GM18508 (cell line): ENCODE measurements around the gene LRRC8B.
A peak's percentile ranks its signal among the peaks of the same experiment; 100 is the strongest.

Experiments
- ATAC-seq: cut with Tn5 transposase; IDR thresholded peaks from one replicate; pipeline ENCODE4 v1.9.1; 2021; ENCODE audit warnings: moderate number of reproducible peaks; ENCODE audit not compliant: insufficient read depth, unreplicated experiment

LRRC8B gene

GRCh38 chr1:89546082-89546889, 21.7 kb downstream of the LRRC8B start:
- no peak for ATAC-seq

DNA sequence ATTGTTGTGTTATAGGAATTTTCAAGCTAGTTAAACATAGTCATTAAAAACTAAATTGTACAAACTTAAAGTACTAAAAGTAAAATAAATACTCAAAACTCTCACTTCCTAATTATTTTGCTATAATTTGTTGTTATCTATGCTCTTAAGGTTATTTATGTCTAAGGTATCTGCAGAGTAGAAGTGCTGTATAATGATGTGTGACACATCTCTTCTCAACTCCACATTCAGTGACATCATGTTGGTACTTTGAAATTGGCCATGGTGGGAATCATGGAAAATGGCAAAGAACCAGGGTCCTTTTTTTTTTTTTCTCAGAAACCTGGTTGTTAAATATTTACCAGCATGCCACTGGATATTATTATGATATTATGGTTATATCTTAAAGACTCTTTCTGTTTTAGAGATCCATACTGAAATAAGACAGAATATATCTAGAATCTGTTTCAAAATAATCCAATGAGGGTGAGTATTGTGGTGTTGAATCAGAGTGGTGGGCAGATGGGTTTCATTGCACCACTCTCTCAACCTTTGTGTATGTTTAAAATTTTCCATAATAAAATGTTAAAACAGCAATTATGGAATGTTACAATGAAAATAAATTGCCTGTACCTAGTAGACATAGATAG, 22.4 kb downstream of the LRRC8B start:
- no peak for ATAC-seq

DNA sequence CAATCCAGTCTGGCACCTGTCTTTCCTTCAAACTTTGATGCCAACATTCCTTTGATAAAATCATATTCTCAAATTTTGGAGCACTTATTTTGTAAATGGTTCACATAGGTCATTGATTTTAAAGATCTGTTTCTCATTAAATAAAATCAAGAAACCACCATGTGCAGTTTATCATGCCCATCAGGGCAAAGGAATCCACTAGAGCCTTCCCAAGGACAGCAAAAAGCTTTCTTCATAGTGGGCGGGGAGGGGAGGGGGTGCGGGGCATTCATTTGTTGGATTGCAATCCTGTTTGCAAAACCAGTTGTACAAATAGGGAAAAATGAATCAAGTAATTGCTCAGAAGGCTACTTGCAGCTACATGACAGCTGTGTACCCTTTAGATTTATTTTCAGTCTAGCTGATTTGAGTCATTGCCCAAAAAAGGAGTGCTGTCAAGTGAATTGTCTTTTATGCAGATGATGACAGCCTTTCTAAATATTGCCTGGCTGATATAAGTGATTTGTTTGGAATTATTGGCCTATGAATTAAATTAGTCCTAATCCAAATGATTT, 23.0 kb downstream of the LRRC8B start:
- no peak for ATAC-seq

DNA sequence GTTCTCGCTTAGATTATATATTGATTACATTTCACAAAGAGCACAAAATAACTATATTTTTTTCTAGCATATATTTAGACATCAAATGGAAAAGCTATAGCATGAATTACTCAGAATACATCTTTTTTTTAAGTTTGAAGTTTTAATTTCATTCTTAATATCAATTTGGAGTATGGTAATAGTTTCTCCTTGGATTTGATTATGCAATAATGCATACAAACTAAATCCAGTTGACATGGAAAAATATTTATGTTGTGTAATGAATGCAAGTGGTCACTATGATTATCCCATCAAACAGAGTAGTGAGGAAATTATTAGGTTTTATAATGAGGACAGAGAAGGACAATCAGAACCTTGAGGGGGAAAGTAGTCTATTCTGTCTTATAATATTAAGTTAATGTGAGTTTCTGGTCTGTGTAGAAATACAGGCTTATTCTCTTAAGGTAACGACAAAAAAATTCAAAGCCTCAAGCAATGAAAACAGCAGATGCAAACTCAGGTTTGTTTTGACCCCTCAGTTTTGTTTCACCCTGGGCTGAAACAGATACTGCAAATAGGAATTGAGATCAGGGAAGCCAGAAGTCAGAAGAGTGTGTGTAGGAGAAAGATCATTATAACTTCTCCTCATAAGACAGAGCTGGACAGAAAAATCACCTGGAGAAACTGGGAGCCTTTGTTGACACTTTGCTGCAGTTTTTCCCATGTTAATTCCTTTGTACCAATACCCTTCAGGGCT, 23.7 kb downstream of the LRRC8B start:
- no peak for ATAC-seq

GRCh38 chr1:89550995-89551394, 26.4 kb downstream of the LRRC8B start:
- ATAC-seq, result no peak

GRCh38 chr1:89552471-89553081, 27.9 kb downstream of the LRRC8B start:
- ATAC-seq, result peak; percentile 62

- ATAC-seq, result no peak
These were observed 28.5 kb downstream of the LRRC8B start for GRCh38 chr1:89553157-89553556.

- ATAC-seq, result no peak
These were observed 30.9 kb downstream of the LRRC8B start for GRCh38 chr1:89555550-89555949.

GRCh38 chr1:89556726-89557444, 32.3 kb downstream of the LRRC8B start:
- ATAC-seq, result no peak

- ATAC-seq, result no peak
These were observed 32.8 kb downstream of the LRRC8B start for GRCh38 chr1:89557445-89557825.

DNA sequence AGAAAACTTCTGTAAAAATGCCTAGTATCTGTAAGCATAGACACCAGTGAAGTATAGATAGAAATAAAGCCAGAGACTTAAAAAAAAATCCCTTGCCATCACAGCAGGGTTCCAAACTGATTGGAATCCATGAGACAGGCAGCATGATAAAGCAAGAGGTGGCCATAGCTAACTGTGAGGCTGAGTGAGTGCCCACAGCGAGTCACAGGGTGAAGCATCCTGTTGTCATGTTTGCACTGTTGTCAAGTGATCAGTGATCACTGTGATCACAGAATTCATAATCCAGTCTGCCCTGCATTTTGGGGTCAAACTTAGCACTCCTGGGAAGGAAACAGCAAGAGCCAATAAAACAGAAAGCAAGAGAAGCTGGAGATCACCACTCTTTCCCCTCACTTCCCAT, 33.3 kb downstream of the LRRC8B start:
- no peak for ATAC-seq

- no peak for ATAC-seq
These were observed 39.5 kb downstream of the LRRC8B start for GRCh38 chr1:89563957-89564604.

GRCh38 chr1:89565521-89565920, 40.9 kb downstream of the LRRC8B start:
- ATAC-seq, result no peak

DNA sequence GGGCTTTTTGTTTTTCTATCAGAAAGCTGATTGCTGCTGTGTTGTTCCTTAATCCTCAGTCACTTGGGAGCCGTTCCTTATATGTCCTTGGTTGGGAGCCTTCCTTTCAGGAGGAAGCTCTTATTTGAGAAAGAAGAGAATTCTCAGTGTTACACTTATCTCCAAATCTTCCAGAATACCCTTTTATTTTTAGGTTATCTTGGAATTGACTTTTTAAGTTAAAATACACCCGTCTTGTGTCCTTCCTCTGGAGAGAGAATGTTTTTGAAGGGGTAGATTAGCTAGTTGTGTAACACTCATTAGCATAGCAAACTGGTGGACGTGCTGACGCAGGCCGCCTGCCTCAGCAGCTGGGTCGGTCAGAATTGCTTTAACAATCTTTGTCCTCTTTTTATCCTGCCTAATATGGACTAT, 42.1 kb downstream of the LRRC8B start:
- ATAC-seq, result no peak

- ATAC-seq, result no peak
These were observed 43.2 kb downstream of the LRRC8B start for GRCh38 chr1:89567797-89568196.

DNA sequence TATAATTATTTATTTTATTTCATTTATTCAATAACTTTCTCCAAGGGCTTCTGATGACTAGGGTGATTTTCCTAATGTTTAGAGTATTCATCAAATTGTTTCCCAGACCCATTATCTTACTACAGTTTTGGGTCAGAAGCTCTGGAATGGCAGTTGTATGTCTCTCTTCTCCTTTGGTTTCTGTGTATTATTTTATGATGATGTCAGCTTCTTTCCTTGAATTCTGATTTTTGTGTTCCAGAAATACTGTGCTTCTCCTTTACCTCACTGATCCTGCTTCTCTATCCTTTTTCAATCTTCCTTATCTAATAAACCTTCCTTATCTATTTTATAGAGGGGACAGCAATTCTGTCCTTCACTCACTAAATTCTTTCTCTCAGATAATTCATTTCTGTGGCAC, 48.8 kb downstream of the LRRC8B start:
- ATAC-seq, result no peak

DNA sequence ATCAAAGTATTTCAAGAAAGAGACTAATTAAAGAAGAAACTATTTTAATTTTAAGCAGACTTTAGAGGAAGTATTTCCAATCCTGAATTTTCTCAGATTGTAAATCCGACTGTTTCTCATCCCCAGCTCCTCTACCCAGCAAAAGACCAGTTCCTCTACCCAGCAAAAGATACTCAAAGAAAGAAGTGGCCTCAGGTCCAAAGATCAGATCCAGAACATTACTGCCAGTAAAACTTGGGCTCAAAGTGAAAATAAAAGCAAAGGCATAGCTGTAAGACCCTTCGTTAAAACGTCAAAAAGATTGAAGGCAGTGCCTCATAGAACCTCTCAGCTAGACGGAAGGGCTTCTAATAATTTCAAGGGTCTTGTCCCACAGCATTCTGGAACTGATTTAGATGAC, 50.0 kb downstream of the LRRC8B start:
- no peak for ATAC-seq

DNA sequence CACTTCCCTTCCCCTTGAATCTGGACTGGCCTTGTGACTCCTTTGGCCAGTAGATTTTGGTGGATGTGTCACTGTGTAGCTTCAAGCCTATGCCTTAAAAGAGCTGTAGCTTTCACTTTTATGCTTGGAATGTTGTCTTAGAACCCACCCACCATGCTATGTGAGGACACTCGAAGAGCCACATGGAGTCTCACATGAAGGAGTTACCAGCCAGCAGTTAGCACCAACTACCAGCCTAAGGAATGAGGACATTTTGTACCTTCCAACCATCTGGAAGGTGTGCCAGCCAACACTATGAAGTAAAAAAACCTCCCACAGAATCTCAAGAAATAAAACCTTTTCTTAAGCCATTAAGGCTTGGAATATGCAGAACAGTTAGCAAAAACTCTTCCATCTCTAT, 50.6 kb downstream of the LRRC8B start:
- no peak for ATAC-seq

DNA sequence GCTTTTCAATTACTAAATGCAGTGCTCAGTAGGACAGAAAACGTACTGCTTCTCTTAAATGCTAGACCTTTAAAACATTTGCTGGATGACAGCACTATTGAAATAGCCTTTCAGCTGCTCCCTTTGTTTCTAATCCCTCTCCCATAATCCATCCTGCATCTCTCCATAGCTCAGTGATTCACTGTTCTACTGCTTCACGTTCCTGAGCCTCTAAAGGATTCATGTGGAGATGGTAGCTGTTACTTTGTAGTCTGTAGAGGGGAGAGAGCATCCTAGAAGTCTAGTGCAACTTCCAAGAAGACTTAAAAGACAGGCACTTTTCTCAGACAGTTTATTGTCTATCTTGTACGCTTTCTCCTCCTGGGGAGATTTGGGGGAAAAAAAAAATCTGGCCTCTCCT, 51.4 kb downstream of the LRRC8B start:
- ATAC-seq, result no peak

GRCh38 chr1:89578151-89578550, 53.5 kb downstream of the LRRC8B start:
- ATAC-seq, result no peak
